MM.1S (cell line): ENCODE measurements around the gene KIAA0513.

ENCODE experiments used
- DNase-seq: peaks from one replicate; pipeline ENCODE4 v3.0.0-alpha.2; 2015
- H2AFZ ChIP-seq: fragments of 300-600 bp; sonication (generic); 2 replicates; pipeline ENCODE4 v1.6.0; 2016; ENCODE audit warnings: antibody characterized with exemption, low read length
- H3F3A ChIP-seq: fragments of 300-600 bp; sonication (generic); 2 replicates; pipeline ENCODE4 v1.6.1; 2016; ENCODE audit warnings: mild to moderate bottlenecking, antibody characterized with exemption, low read length, moderate library complexity, mixed read lengths; ENCODE audit not compliant: insufficient read depth
- H3K27ac ChIP-seq: fragments of 300-600 bp; sonication (generic); 2 replicates; pipeline ENCODE4 v1.5.1; 2016; ENCODE audit warnings: mild to moderate bottlenecking, low read length
- H3K27me3 ChIP-seq: fragments of 300-600 bp; sonication (generic); replicated peaks from 2 replicates; pipeline ENCODE4 v1.6.0; 2016; ENCODE audit warnings: low read length; ENCODE audit not compliant: insufficient read depth
- H3K36me3 ChIP-seq: fragments of 300-600 bp; sonication (generic); replicated peaks from 2 replicates; pipeline ENCODE4 v1.6.1; 2016; ENCODE audit warnings: mild to moderate bottlenecking, low read length, mixed read lengths; ENCODE audit not compliant: insufficient read depth
- H3K4me1 ChIP-seq: fragments of 300-600 bp; sonication (generic); 2 replicates; pipeline ENCODE4 v1.6.1; 2016; ENCODE audit warnings: low read length, mixed read lengths
- H3K4me2 ChIP-seq: fragments of 300-600 bp; sonication (generic); 2 replicates; pipeline ENCODE4 v1.6.0; 2016; ENCODE audit warnings: low read depth, low read length
- H3K4me3 ChIP-seq: fragments of 300-600 bp; sonication (generic); 2 replicates; pipeline ENCODE4 v1.5.1; 2016; ENCODE audit warnings: low read length, mixed read lengths
- H3K79me2 ChIP-seq: fragments of 300-600 bp; sonication (generic); 2 replicates; pipeline ENCODE4 v1.6.1; 2016; ENCODE audit warnings: mixed run types, low read length, mixed read lengths
- H3K9ac ChIP-seq: fragments of 300-600 bp; sonication (generic); 2 replicates; pipeline ENCODE4 v1.6.1; 2016; ENCODE audit warnings: low read length, mixed read lengths
- H3K9me2 ChIP-seq: fragments of 300-600 bp; sonication (generic); replicated peaks from 2 replicates; pipeline ENCODE4 v1.6.1; 2016; ENCODE audit warnings: mild to moderate bottlenecking, low read length, mixed read lengths; ENCODE audit not compliant: insufficient read depth
- H3K9me3 ChIP-seq: fragments of 300-600 bp; sonication (generic); replicated peaks from 2 replicates; pipeline ENCODE4 v1.6.1; 2016; ENCODE audit warnings: mild to moderate bottlenecking, low read length, mixed read lengths; ENCODE audit not compliant: insufficient read depth
- H4K20me1 ChIP-seq: fragments of 300-600 bp; sonication (generic); 2 replicates; pipeline ENCODE4 v1.6.1; 2016; ENCODE audit warnings: mild to moderate bottlenecking, low read length, moderate library complexity, mixed read lengths; ENCODE audit not compliant: insufficient read depth
- CTCF ChIP-seq: fragments of 300-600 bp; sonication (generic); IDR thresholded peaks from 2 replicates; pipeline ENCODE4 v1.5.1; 2016; ENCODE audit warnings: antibody characterized with exemption, low read length, mixed read lengths
- EZH2 ChIP-seq: fragments of 300-600 bp; sonication (generic); optimal IDR thresholded peaks from 2 replicates; pipeline ENCODE3; 2017; ENCODE audit warnings: low read depth, mild to moderate bottlenecking, antibody characterized with exemption, low read length, mixed read lengths
- EZH2phosphoT487 ChIP-seq: fragments of 300-600 bp; sonication (generic); IDR thresholded peaks from 2 replicates; pipeline ENCODE4 v1.6.1; 2018; ENCODE audit warnings: antibody characterized with exemption, low read length

KIAA0513 gene

GRCh38 chr16:85045077-85045476 is 17.5 kb downstream of the KIAA0513 start:
- Histone ChIP-seq H3K36me3 (no peaks in the 10 kb centered on the region), H3K9me3 (no peaks in the 10 kb centered on the region), H3K9me2 (no peaks in the 10 kb centered on the region), H4K20me1 (no peaks in the 10 kb centered on the region), H3K4me1 (no peaks in the 10 kb centered on the region), H2AFZ (no peak overlapping the region), H3K79me2 (no peaks in the 10 kb centered on the region), H3K4me2 (no peak overlapping the region), H3K9ac (no peak overlapping the region), H3F3A (no peaks in the 10 kb centered on the region), H3K27me3 (no peaks in the 10 kb centered on the region), H3K4me3 (no peak overlapping the region), H3K27ac (no peak overlapping the region)
- no peak for TF ChIP-seq CTCF
- no peak for TF ChIP-seq EZH2phosphoT487
- TF ChIP-seq EZH2, result no peak
- DNase-seq, result no peak

- no peaks in the 10 kb centered on the region for H3K27me3 ChIP-seq
- no peak overlapping the region for H2AFZ ChIP-seq
- H3K4me2 ChIP-seq, result no peak overlapping the region
- H4K20me1 ChIP-seq, result no peaks in the 10 kb centered on the region
- no peaks in the 10 kb centered on the region for H3K4me1 ChIP-seq
- DNase-seq, result no peak
- no peaks in the 10 kb centered on the region for H3F3A ChIP-seq
- no peaks in the 10 kb centered on the region for H3K36me3 ChIP-seq
- no peak for TF ChIP-seq CTCF
- no peak for TF ChIP-seq EZH2
- H3K27ac ChIP-seq, result no peak overlapping the region
- no peaks in the 10 kb centered on the region for H3K9me2 ChIP-seq
- no peaks in the 10 kb centered on the region for H3K79me2 ChIP-seq
- no peaks in the 10 kb centered on the region for H3K9me3 ChIP-seq
- H3K4me3 ChIP-seq, result no peak overlapping the region
- H3K9ac ChIP-seq, result no peak overlapping the region
These were observed 18.3 kb downstream of the KIAA0513 start for GRCh38 chr16:85045641-85046471.

GRCh38 chr16:85046472-85046916 is 18.9 kb downstream of the KIAA0513 start:
- Histone ChIP-seq H3K9me3 (no peaks in the 10 kb centered on the region), H3K79me2 (no peaks in the 10 kb centered on the region), H3K9ac (no peak overlapping the region), H3F3A (no peaks in the 10 kb centered on the region), H3K36me3 (no peaks in the 10 kb centered on the region), H3K4me3 (no peak overlapping the region), H3K4me1 (no peaks in the 10 kb centered on the region), H3K27ac (no peak overlapping the region), H3K27me3 (no peaks in the 10 kb centered on the region), H2AFZ (no peak overlapping the region), H3K4me2 (no peak overlapping the region), H4K20me1 (no peaks in the 10 kb centered on the region), H3K9me2 (no peaks in the 10 kb centered on the region)
- no peak for TF ChIP-seq EZH2phosphoT487
- no peak for TF ChIP-seq CTCF
- TF ChIP-seq EZH2, result no peak
- DNase-seq, result no peak
